Muscle of leg (tissue), 16 donors: ENCODE results near the gene SESN3. TPM values are rescaled to one million over a fixed set of nuclear protein-coding genes. Genes with fewer than 3 reads are reported as not detected.
"Not testable (repeated sequence)": the region's sequence is repeated elsewhere in the genome, so short reads cannot be mapped to it uniquely, and the experiment has no call there.

Experiments used
- DNase-seq: peaks from one replicate; pipeline ENCODE4 v3.0.0; 2013
- H3K27ac ChIP-seq: one replicate; pipeline ENCODE4 v1.5.1; 2013; ENCODE audit warnings: mild to moderate bottlenecking, low read length, control low read depth
- H3K27me3 ChIP-seq: one replicate; pipeline ENCODE4 v1.6.1; 2013; ENCODE audit warnings: low read length; ENCODE audit not compliant: control insufficient read depth, insufficient read depth
- H3K36me3 ChIP-seq: one replicate; pipeline ENCODE4 v1.6.1; 2013; ENCODE audit warnings: low read length; ENCODE audit not compliant: control insufficient read depth, insufficient read depth
- H3K4me1 ChIP-seq: one replicate; pipeline ENCODE4 v1.6.1; 2013; ENCODE audit warnings: low read length; ENCODE audit not compliant: control insufficient read depth, insufficient read depth
- H3K4me3 ChIP-seq: one replicate; pipeline ENCODE4 v1.5.1; 2013; ENCODE audit warnings: low read length, control low read depth
- H3K9me3 ChIP-seq: replicated peaks from 2 replicates; pipeline ENCODE4 v1.6.1; 2013; ENCODE audit warnings: low read depth, low read length; ENCODE audit not compliant: control insufficient read depth
- WGBS: methylation state at CpG from one replicate; pipeline ENCODE4 v1.1.5; 2013; ENCODE audit warnings: missing lambda C conversion rate; ENCODE audit not compliant: insufficient coverage; 5-methylcytosine and 5-hydroxymethylcytosine counted together
- long read RNA-seq, 11 donors: transcript quantifications; one replicate each; lab custom pipeline, GENCODE V29; 2026
- polyA plus RNA-seq, 8 donors: library from polyadenylated mRNA; unstranded; fragments of 120-200 nt; gene quantifications; one replicate each; pipeline versions ENCODE4 v1.2.1 to v1.2.3, GENCODE V29; 2013; ENCODE audit warnings: inconsistent platforms in 1 of 8, low replicate concordance in 1 of 8; ENCODE audit not compliant: insufficient read length in 8 of 8, insufficient read depth in 1 of 8
- total RNA-seq: library from RNA; stranded (reverse); fragments of 120-200 nt; gene quantifications from one replicate; pipeline ENCODE4 v1.2.4, GENCODE V29; 2013

SESN3 gene
- 102 TPM for total RNA-seq
- 100 to 1,000 TPM in 2 of 8 donors, 10 to 100 TPM in 6; 60.8 to 115 (median 96.0) TPM for polyA plus RNA-seq
- long read RNA-seq, donor 1, full-length matches to known transcripts, result 6 of 6 reads
- long read RNA-seq, donor 1, partial matches to known transcripts, result 0 of 6 reads
- long read RNA-seq, donor 1, other reads (novel, unspliced or antisense), result 0 of 6 reads
- long read RNA-seq, donor 2, result 0 reads
- long read RNA-seq, donor 3, full-length matches to known transcripts, result 10 of 10 reads
- long read RNA-seq, donor 3, partial matches to known transcripts, result 0 of 10 reads
- long read RNA-seq, donor 3, other reads (novel, unspliced or antisense), result 0 of 10 reads
- long read RNA-seq, donor 4, full-length matches to known transcripts, result 4 of 4 reads
- long read RNA-seq, donor 4, partial matches to known transcripts, result 0 of 4 reads
- long read RNA-seq, donor 4, other reads (novel, unspliced or antisense), result 0 of 4 reads
- long read RNA-seq, donor 5, full-length matches to known transcripts, result 9 of 9 reads
- long read RNA-seq, donor 5, partial matches to known transcripts, result 0 of 9 reads
- long read RNA-seq, donor 5, other reads (novel, unspliced or antisense), result 0 of 9 reads
- long read RNA-seq, donor 6, full-length matches to known transcripts, result 9 of 9 reads
- long read RNA-seq, donor 6, partial matches to known transcripts, result 0 of 9 reads
- long read RNA-seq, donor 6, other reads (novel, unspliced or antisense), result 0 of 9 reads
- long read RNA-seq, donor 7, full-length matches to known transcripts, result 13 of 21 reads
- long read RNA-seq, donor 7, partial matches to known transcripts, result 8 of 21 reads
- long read RNA-seq, donor 7, other reads (novel, unspliced or antisense), result 0 of 21 reads
- long read RNA-seq, donor 8, full-length matches to known transcripts, result 7 of 7 reads
- long read RNA-seq, donor 8, partial matches to known transcripts, result 0 of 7 reads
- long read RNA-seq, donor 8, other reads (novel, unspliced or antisense), result 0 of 7 reads
- long read RNA-seq, donor 9, full-length matches to known transcripts, result 10 of 25 reads
- long read RNA-seq, donor 9, partial matches to known transcripts, result 15 of 25 reads
- long read RNA-seq, donor 9, other reads (novel, unspliced or antisense), result 0 of 25 reads
- long read RNA-seq, donor 10, full-length matches to known transcripts, result 21 of 39 reads
- long read RNA-seq, donor 10, partial matches to known transcripts, result 18 of 39 reads
- long read RNA-seq, donor 10, other reads (novel, unspliced or antisense), result 0 of 39 reads
- long read RNA-seq, donor 11, full-length matches to known transcripts, result 9 of 9 reads
- long read RNA-seq, donor 11, partial matches to known transcripts, result 0 of 9 reads
- long read RNA-seq, donor 11, other reads (novel, unspliced or antisense), result 0 of 9 reads

GRCh38 chr11:95231127-95231880 is at the start of gene SESN3:
TSS of gene SESN3 (minus strand) at chr11:95231202. CDS start at chr11:95230860, 342 bp downstream.
- Histone ChIP-seq H3K4me1 (peaks cover 11% of the 10 kb centered on the region), H3K4me3 (peak within 1 kb of the TSS; percentile 92), H3K9me3 (no peaks in the 10 kb centered on the region), H3K27ac (peak within 1 kb of the TSS; percentile 97), H3K36me3 (no peaks in the 10 kb centered on the region), H3K27me3 (no peaks in the 10 kb centered on the region)
- 0% methylated on average over 13 of the region's 40 CpGs for WGBS
- DNase-seq, result peak; percentile 100

GRCh38 chr11:95279921-95280868 is 49.2 kb upstream of the SESN3 start:
- Histone ChIP-seq H3K27ac (peak overlapping the region; percentile 25), H3K27me3 (no peaks in the 10 kb centered on the region), H3K4me3 (no peak overlapping the region), H3K9me3 (no peaks in the 10 kb centered on the region), H3K4me1 (no peaks in the 10 kb centered on the region), H3K36me3 (no peaks in the 10 kb centered on the region)
- peak; percentile 60 for DNase-seq
- 33% methylated on average over 3 of the region's 6 CpGs for WGBS

- H3K4me1 ChIP-seq, result no peaks in the 10 kb centered on the region
- no CpG with 5 or more reads among the region's 2 CpGs for WGBS
- H3K36me3 ChIP-seq, result no peaks in the 10 kb centered on the region
- no peaks in the 10 kb centered on the region for H3K27me3 ChIP-seq
- H3K27ac ChIP-seq, result no peak overlapping the region
- DNase-seq, result no peak
- no peaks in the 10 kb centered on the region for H3K9me3 ChIP-seq
- no peak overlapping the region for H3K4me3 ChIP-seq
These were observed 46.9 kb upstream of the SESN3 start for GRCh38 chr11:95277868-95278267.

GRCh38 chr11:95276139-95276538 is 45.1 kb upstream of the SESN3 start:
- Histone ChIP-seq H3K36me3 (no peaks in the 10 kb centered on the region), H3K4me3 (no peak overlapping the region), H3K27ac (no peak overlapping the region), H3K9me3 (no peaks in the 10 kb centered on the region), H3K4me1 (no peaks in the 10 kb centered on the region), H3K27me3 (no peaks in the 10 kb centered on the region)
- DNase-seq, result no peak
- WGBS, result no CpG with 5 or more reads among the region's 4 CpGs

- no CpG with 5 or more reads among the region's 5 CpGs for WGBS
- not testable (repeated sequence) for DNase-seq, H3K27me3 ChIP-seq, H3K27ac ChIP-seq, H3K4me3 ChIP-seq, H3K4me1 ChIP-seq, H3K36me3 ChIP-seq, H3K9me3 ChIP-seq
These were observed 42.6 kb upstream of the SESN3 start for GRCh38 chr11:95273618-95274017.

GRCh38 chr11:95269036-95269819 is 38.2 kb upstream of the SESN3 start:
- Histone ChIP-seq H3K27ac (no peak overlapping the region), H3K9me3 (no peaks in the 10 kb centered on the region), H3K4me1 (no peaks in the 10 kb centered on the region), H3K36me3 (no peaks in the 10 kb centered on the region), H3K27me3 (no peaks in the 10 kb centered on the region), H3K4me3 (no peak overlapping the region)
- no peak for DNase-seq
- WGBS, result 67% methylated on average over 4 of the region's 5 CpGs

- no peak overlapping the region for H3K4me3 ChIP-seq
- no peak for DNase-seq
- WGBS, result no CpG with 5 or more reads among the region's 1 CpG
- no peaks in the 10 kb centered on the region for H3K4me1 ChIP-seq
- no peaks in the 10 kb centered on the region for H3K9me3 ChIP-seq
- no peak overlapping the region for H3K27ac ChIP-seq
- H3K27me3 ChIP-seq, result no peaks in the 10 kb centered on the region
- H3K36me3 ChIP-seq, result no peaks in the 10 kb centered on the region
These were observed 37.4 kb upstream of the SESN3 start for GRCh38 chr11:95268391-95268790.

GRCh38 chr11:95267601-95268213 is 36.7 kb upstream of the SESN3 start:
- Histone ChIP-seq H3K9me3 (no peaks in the 10 kb centered on the region), H3K27ac (no peak overlapping the region), H3K4me3 (no peak overlapping the region), H3K36me3 (no peaks in the 10 kb centered on the region), H3K27me3 (no peaks in the 10 kb centered on the region), H3K4me1 (no peaks in the 10 kb centered on the region)
- WGBS, result 50% methylated on average over 1 of the region's 1 CpG
- DNase-seq, result no peak
